LHCN-M2 (cell line): ENCODE results near the gene NDST1. TPM values are rescaled to one million over a fixed set of nuclear protein-coding genes. Genes with fewer than 3 reads are reported as not detected.

Source experiments
- DNase-seq: peaks from one replicate; pipeline ENCODE4 v3.0.0-alpha.2; 2012; ENCODE audit warnings: low read depth
- total RNA-seq: library from RNA; depleted of rRNA; stranded (reverse); fragments of >200 nt; gene quantifications from 2 replicates; pipeline ENCODE4 v1.2.3, GENCODE V29; 2014

Gene NDST1
- total RNA-seq, 1 experiment from 2014 or later: 78.6 TPM

- DNase-seq: peak; percentile 58
Observed at GRCh38 chr5:150567031-150567717, 59.2 kb downstream of the NDST1 start.

- DNase-seq: no peak
Observed at GRCh38 chr5:150568663-150569062, 60.7 kb downstream of the NDST1 start.

GRCh38 chr5:150570333-150570732, 62.4 kb downstream of the NDST1 start:
- DNase-seq: no peak

GRCh38 chr5:150571836-150572235, 63.9 kb downstream of the NDST1 start:
- DNase-seq: no peak

GRCh38 chr5:150573216-150573615, 65.3 kb downstream of the NDST1 start:
- DNase-seq: no peak

GRCh38 chr5:150573867-150574817, 66.2 kb downstream of the NDST1 start:
- DNase-seq: no peak

GRCh38 chr5:150574818-150575547, 67.1 kb downstream of the NDST1 start:
- no peak for DNase-seq

DNA sequence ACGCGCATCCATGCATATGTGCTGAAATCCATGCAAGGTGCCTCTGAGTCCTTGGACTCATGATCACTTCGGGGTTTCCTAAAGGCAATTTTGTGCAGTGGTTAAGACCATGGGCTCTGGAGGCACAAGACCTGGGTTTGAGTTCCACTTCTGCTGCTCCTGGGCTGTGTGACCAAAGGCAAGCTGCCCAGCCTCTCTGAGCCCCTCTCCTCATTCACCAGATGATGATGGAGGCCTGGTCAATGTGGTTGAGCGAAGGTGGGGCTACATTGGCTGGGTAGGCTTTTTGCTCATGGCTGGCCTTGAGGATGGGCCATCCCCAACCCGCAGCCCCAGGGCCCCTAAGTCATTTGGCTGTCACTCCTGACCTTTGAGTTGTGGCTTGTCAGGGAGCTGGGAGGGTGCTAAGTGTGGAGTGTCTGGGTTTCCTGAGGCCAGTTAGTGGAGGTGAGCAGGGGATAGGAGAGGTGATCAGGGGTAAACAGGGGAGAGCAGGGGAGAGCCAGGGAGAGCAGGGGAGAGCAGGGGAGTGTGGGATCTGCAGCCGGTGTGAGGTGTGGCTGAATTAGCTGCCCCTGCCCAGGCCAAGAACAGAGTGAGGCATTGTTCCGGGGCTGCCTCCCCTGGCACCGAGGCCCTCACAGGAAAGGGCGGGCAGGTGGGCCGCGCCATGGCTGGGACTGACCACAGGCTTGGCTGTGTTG, 68.0 kb downstream of the NDST1 start:
- DNase-seq: no peak

DNA sequence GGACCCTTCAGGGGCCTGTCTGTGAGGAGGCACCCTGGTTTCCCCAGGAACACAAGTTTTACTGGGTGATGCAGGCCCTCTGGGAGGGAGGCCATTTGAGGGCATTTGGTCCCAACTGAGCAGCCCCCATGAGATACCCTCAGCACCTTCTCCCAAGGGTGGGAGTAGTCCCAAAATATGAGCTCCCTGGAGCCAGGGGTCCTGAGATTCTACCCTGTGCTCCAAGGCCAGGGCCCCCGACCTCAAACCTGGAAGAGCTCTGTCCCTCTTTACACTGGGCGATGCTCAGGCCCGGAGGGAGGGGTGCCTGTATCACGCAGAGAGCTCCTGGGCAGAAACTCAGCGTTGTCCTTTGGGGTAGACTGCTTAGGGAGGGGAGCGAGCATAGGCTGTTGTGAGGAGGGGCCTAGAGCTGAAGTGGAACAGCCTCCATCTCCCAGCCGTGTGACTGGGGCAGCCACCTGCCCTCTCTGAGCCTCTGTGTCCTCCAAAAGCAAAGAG, 68.6 kb downstream of the NDST1 start:
- DNase-seq: no peak

- DNase-seq: no peak
Observed at GRCh38 chr5:150577378-150578139, 69.6 kb downstream of the NDST1 start.

GRCh38 chr5:150578781-150579461, 71.0 kb downstream of the NDST1 start:
- no peak for DNase-seq

GRCh38 chr5:150579462-150580400, 71.8 kb downstream of the NDST1 start:
- DNase-seq: no peak

DNA sequence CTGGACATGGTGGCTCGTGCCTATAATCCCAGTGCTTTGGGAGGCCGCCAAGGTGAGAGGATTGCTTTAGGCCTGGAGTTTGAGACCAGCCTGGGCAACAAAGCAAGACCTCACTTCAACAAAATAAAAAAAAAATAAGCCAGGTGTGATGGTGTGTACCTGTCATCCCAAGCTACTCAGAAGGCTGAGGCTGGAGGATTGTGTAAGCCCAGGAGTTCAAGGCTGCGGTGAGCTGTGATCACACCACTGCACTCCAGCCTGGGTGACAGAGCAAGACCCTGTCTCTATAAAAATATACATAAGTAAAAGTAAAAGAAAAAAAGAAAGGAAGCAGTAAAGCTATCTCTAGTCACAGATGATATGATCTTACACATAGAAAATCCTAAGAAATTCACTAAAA, 73.0 kb downstream of the NDST1 start:
- no peak for DNase-seq

DNA sequence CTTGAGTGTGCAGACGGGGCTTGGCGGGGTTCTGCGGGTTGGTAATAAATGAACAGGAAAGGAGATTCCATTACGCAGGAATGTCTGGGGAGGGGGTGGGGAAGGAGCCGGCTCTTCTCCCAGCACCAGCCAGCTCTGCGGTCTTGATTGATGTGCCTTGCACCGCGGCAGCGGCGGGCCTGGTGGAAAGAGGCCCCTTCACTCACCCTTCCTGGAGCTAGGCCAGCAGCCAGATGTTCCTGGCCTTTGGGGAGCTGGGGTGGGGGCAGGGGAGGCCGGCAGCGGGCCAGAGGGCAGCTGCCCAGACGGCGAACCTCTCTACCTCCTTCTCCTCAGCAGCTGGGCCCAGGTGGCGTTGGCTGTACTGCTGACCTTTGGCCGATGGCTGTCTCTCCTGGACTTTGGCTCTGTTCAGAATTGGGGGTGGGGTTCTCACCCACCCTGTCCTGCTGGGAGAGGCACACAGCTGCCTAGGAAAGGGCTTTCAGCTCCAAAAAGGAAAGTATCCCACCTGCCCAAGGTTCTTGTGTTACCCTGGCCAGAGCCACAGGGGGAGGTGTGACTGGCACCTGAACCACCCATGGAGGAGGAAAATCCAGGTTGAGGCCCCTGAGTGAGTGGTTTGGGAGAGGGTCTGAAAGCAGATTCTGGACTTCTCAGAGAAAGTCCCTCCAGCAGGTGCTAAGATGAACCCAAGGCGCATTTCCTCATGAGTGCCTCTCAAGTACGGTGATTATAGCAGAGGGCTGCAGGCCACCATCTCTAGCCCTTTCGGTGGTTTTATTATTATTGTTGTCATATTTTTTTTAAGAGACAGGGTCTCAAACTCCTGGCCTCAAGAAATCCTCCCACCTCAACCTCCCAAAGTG, 74.5 kb downstream of the NDST1 start:
- DNase-seq: no peak

DNA sequence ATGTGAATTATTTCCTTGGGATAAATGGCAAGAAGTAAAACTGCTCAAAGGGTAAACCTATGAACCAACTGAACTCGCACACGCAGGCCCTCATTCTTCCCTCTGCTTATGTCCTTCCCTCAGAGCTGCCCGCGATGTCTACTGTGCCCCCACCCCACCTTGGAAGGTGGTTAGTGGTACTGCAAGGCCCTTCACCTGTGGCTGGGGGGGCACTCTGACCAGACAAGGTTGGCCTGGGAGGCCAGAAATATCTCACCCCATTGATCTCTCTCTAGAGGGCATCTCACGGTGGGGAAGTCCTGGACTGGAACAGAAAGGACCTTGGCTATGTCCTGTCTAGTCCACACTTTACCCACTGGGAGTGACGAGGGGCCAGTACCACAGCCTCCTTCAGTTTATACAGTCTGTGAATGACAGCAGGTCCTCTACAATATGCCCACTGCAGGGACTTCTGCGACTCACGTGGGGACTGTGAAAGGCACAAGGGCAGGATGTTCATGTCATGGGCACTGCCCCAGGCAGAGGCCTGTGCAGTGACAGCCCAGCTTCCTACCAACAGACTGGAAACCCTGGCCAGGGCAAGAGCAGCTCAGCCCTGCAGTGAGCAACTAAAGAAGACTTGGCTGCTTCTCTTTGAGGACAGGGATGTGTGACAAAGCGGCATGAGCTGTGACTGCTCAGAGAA, 75.8 kb downstream of the NDST1 start:
- DNase-seq: no peak

DNA sequence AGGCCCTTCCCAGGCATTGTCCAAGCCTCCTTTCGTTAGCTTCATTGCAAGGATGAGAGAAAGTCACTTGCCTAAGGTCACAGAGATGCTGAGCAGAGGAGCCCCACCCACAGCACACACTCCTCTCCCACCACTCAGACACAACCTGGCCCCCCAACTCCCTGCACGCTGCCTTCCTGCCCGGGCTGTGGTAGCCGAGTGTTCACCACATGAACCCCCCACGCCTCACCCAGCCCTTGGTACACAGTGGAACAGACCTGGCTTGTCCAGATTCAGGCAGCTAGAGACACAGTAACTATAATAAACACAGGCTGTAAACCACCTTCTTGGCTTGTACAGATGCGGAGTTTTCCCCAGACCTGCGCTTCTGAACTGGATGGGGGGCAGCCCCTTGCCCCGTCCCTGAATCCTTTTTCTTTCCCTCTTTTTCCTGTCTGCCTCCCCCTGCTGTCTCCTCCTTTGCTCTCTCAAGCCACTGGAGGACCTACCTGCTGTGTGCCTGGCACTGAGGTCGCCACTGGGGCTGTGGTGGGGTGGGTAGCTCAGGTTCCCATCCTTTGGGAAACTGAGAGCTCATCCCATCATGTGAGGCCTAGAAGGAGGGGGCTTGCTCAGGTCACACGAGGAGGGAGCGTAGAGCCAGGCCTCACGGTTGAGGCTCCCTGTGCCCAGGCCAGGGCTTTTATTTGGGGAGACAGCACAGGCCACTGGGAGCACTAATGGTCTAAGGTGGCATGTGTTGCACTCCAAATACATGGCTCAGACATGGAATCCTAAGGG, 76.8 kb downstream of the NDST1 start:
- no peak for DNase-seq
